Endothelial cell (in vitro differentiated cells): Measurements from ENCODE around the gene KLHDC8B. TPM values are rescaled to one million over a fixed set of nuclear protein-coding genes. Genes with fewer than 3 reads are reported as not detected.

Experiments used
- DNase-seq: peaks from one replicate; pipeline ENCODE4 v3.0.0; 2021; ENCODE audit warnings: low spot score
- H3K27ac Mint-ChIP-seq: one replicate; pipeline ENCODE4 v1.8.0; 2021; ENCODE audit warnings: mixed read lengths, inconsistent platforms; ENCODE audit not compliant: unreplicated experiment
- H3K27me3 Mint-ChIP-seq: one replicate; pipeline ENCODE4 v1.8.0; 2021; ENCODE audit warnings: mild to moderate bottlenecking, moderate library complexity, mixed read lengths, inconsistent platforms; ENCODE audit not compliant: unreplicated experiment
- H3K36me3 Mint-ChIP-seq: one replicate; pipeline ENCODE4 v1.8.0; 2021; ENCODE audit warnings: mild to moderate bottlenecking, low read depth, mixed read lengths, inconsistent platforms; ENCODE audit not compliant: unreplicated experiment
- H3K4me1 Mint-ChIP-seq: one replicate; pipeline ENCODE4 v1.8.0; 2021; ENCODE audit warnings: mild to moderate bottlenecking, mixed read lengths, inconsistent platforms; ENCODE audit not compliant: unreplicated experiment
- H3K4me3 Mint-ChIP-seq: one replicate; pipeline ENCODE4 v1.8.0; 2021; ENCODE audit warnings: mild to moderate bottlenecking, mixed read lengths, inconsistent platforms; ENCODE audit not compliant: unreplicated experiment
- H3K9me3 Mint-ChIP-seq: one replicate; pipeline ENCODE4 v1.8.0; 2021; ENCODE audit warnings: mixed read lengths, inconsistent platforms; ENCODE audit not compliant: unreplicated experiment
- total RNA-seq: library from RNA; stranded (reverse); fragmentation: NEBNext Ultra II Directional; extraction: Animal tissue kit (Norgen Biotek cat#: 25700); gene quantifications from one replicate; pipeline ENCODE4 v1.2.1, GENCODE V29; 2021; ENCODE audit not compliant: unreplicated experiment
- TF ChIP-seq, protein P1 (sequence below): fragments of 200-600 bp; sonication (generic); IDR thresholded peaks from one replicate; pipeline ENCODE4 v1.5.0; 2021; ENCODE audit warnings: antibody characterized with exemption; ENCODE audit not compliant: unreplicated experiment

Gene KLHDC8B
- total RNA-seq, 1 donor from 2014 or later, result 16.7 TPM

DNA sequence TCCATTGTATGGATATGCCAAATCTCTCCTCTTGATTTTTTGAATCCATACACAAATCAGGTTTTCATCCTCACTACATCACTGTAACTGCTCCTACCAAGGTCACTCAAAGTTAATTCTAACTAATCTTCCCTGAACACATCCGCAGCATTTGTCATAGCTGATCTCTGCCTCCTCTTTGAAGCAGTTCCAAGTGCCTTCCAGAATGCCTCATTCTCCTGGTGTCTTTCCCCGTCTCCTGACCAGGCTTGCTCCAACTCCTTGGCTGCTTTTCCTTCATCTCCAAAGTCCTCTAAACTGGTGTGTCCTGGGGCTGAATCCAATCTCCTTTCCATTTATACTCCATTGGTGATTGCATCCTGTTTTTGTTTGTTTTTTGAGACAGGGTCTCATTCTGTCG lies 26.8 kb downstream of the KLHDC8B start:
- TF ChIP-seq, protein P1, sequence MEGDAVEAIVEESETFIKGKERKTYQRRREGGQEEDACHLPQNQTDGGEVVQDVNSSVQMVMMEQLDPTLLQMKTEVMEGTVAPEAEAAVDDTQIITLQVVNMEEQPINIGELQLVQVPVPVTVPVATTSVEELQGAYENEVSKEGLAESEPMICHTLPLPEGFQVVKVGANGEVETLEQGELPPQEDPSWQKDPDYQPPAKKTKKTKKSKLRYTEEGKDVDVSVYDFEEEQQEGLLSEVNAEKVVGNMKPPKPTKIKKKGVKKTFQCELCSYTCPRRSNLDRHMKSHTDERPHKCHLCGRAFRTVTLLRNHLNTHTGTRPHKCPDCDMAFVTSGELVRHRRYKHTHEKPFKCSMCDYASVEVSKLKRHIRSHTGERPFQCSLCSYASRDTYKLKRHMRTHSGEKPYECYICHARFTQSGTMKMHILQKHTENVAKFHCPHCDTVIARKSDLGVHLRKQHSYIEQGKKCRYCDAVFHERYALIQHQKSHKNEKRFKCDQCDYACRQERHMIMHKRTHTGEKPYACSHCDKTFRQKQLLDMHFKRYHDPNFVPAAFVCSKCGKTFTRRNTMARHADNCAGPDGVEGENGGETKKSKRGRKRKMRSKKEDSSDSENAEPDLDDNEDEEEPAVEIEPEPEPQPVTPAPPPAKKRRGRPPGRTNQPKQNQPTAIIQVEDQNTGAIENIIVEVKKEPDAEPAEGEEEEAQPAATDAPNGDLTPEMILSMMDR, result no peak
- DNase-seq, result no peak
- no peaks in the 10 kb centered on the region for H3K4me1 Mint-ChIP-seq

DNA sequence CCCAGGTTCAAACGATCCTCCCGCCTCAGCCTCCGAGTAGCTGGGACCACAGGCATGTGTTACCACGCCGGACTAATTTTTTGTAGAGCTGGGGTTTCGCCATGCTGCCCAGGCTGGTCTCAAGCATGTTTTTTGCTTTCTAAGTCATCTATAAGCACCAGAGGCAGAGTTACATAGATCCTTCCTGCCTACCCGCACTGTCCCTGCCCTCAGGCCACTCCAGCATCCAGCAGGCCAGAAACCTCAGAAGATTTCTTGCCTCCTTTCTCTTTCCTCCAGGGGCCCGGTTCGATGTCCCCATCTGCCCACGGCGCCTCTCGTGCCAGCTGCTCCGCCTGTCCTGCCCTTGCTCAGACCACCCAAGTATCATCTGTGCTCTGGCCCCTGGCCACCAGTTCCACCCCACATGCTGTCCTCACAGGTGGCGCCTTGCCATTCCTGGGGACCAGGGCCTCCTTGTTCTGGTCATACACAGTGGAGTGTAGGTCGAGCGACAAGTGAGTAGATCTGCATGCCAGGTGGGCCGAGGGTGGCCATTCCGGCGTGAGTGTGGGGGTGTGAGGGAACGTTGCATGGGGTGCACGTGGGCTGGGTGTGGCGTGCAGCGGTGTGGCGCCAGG lies 27.3 kb downstream of the KLHDC8B start:
- no peak overlapping the region for H3K4me3 Mint-ChIP-seq
- no peaks in the 10 kb centered on the region for H3K36me3 Mint-ChIP-seq
- DNase-seq, result no peak
- no peaks in the 10 kb centered on the region for H3K9me3 Mint-ChIP-seq
- TF ChIP-seq, protein P1, result no peak
- H3K27me3 Mint-ChIP-seq, result no peaks in the 10 kb centered on the region
- no peak overlapping the region for H3K27ac Mint-ChIP-seq
- H3K4me1 Mint-ChIP-seq, result no peaks in the 10 kb centered on the region

More for the DNA sequence above, 26.8 kb downstream of the KLHDC8B start:
- H3K27me3 Mint-ChIP-seq, result no peaks in the 10 kb centered on the region
- H3K27ac Mint-ChIP-seq, result no peak overlapping the region
- H3K9me3 Mint-ChIP-seq, result no peaks in the 10 kb centered on the region
- no peak overlapping the region for H3K4me3 Mint-ChIP-seq
- H3K36me3 Mint-ChIP-seq, result no peaks in the 10 kb centered on the region

DNA sequence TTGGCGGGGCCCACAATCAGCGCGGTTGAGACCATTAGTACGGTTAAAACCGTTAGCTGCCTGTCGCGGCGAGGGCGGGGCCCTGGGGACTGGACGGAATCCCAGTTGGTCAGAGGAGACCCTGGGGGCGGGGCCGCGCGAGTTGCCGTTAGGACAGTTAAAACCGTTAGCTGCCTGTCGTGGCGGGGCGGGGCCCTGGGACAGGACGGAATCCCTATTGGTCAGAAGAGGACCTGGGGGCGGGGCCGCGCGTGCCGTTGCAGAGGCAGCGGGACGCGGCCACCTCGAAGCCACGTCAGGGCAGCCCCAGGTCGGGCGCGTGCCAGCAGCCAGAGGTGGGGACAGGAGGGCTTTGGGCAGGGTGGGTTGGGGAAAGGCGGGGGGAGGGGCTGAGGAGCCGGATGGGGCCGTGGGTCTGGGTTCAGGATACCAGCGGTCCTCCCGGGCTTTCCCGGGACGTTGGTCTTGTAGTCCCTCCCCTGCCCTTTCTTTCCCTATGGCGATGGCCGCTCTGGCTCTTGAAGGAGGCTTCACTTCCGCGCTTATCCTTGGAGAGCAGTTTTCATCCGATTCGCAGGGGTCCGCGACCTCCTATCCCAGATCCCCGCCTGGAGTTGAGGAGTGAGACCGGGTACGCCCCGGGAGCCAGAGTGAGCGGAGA lies 28.0 kb downstream of the KLHDC8B start:
- no peaks in the 10 kb centered on the region for H3K36me3 Mint-ChIP-seq
- H3K4me1 Mint-ChIP-seq, result no peaks in the 10 kb centered on the region
- no peaks in the 10 kb centered on the region for H3K9me3 Mint-ChIP-seq
- no peaks in the 10 kb centered on the region for H3K27me3 Mint-ChIP-seq
- TF ChIP-seq, protein P1, result no peak
- DNase-seq, result no peak
- H3K27ac Mint-ChIP-seq, result no peak overlapping the region
- no peak overlapping the region for H3K4me3 Mint-ChIP-seq

DNA sequence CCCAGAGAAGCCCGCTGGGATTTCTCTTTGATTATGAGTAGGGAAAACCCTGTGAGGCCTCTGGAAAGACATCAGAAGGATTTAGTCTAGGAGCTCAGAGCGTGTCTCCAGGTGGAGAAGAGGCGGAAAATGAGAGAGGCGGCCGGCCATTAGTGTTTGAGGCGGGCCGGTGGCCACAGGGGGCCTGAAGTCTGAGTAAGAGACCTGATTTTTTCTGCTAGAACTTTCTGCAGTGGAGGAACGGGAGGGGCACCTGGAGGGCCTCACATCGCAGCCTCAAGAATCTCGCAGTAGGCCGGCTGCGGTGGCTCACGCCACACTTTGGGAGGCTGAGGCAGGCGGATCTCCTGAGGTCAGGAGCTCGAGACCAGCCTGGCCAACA lies 28.5 kb downstream of the KLHDC8B start:
- no peaks in the 10 kb centered on the region for H3K9me3 Mint-ChIP-seq
- TF ChIP-seq, protein P1, result no peak
- DNase-seq, result no peak
- no peaks in the 10 kb centered on the region for H3K27me3 Mint-ChIP-seq
- no peaks in the 10 kb centered on the region for H3K4me1 Mint-ChIP-seq
- H3K36me3 Mint-ChIP-seq, result no peaks in the 10 kb centered on the region
- H3K27ac Mint-ChIP-seq, result no peak overlapping the region
- no peak overlapping the region for H3K4me3 Mint-ChIP-seq

DNA sequence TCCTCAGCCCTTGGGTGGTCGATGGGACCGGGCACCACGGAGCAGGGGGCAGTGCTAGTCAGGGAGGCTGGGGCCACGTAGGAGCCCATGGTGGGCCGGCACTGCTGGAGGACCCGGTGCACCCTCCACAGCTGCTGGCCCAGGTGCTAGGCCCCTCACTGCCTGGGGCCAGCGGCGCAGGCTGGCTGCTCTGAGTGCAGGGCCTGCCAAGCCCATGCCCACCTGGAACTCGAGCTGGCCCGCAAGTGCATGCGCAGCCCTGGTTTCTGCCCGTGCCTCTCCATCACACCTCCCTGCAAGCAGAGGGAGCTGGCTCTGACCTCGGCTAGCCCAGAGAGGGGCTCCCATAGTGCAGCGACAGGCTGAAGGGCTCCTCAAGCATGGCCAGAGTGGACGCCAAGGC lies 42.1 kb downstream of the KLHDC8B start:
- H3K9me3 Mint-ChIP-seq, result peaks cover 3% of the 10 kb centered on the region
- no peak for DNase-seq
- TF ChIP-seq, protein P1, result no peak
- H3K4me1 Mint-ChIP-seq, result no peaks in the 10 kb centered on the region
- H3K27ac Mint-ChIP-seq, result no peak overlapping the region
- H3K36me3 Mint-ChIP-seq, result no peaks in the 10 kb centered on the region
- peaks cover 5% of the 10 kb centered on the region for H3K27me3 Mint-ChIP-seq
- no peak overlapping the region for H3K4me3 Mint-ChIP-seq
